SK-N-SH treated with all-trans-retinoic acid at 6 μM for 48 hours (cell line): Measurements from ENCODE around the gene CCDC158.

Experiments used
- ATAC-seq: fragments of 200-7000 bp; cut with Tn5 transposase; 3 replicates; pipeline ENCODE4 v1.9.1; 2020; ENCODE audit warnings: mild to moderate bottlenecking, moderate library complexity
- ARNTL ChIP-seq: fragments of 450-650 bp; formaldehyde crosslinking; IDR thresholded peaks from 2 replicates; pipeline ENCODE4 v1.5.0; 2020; ENCODE audit warnings: low read depth, mild to moderate bottlenecking, moderate library complexity, borderline replicate concordance
- BACH2 ChIP-seq: fragments of 250-450 bp; sonication (Bioruptor Pico); IDR thresholded peaks from 2 replicates; pipeline ENCODE4 v1.9.0; 2021; ENCODE audit warnings: mild to moderate bottlenecking, borderline replicate concordance
- CREB5 ChIP-seq: fragments of 250-450 bp; sonication (Bioruptor Pico); IDR thresholded peaks from 2 replicates; pipeline ENCODE4 v1.5.1; 2020; ENCODE audit warnings: low read depth, mild to moderate bottlenecking, moderate library complexity
- CSDC2 ChIP-seq: fragments of 250-450 bp; sonication (Bioruptor Pico); IDR thresholded peaks from 2 replicates; pipeline ENCODE4 v1.5.0; 2020; ENCODE audit warnings: mild to moderate bottlenecking, moderate library complexity
- CSRNP3 ChIP-seq: fragments of 250-450 bp; sonication (Bioruptor Pico); IDR thresholded peaks from 2 replicates; pipeline ENCODE4 v1.5.1; 2021; ENCODE audit warnings: mild to moderate bottlenecking, moderate library complexity
- GLIS3 ChIP-seq: fragments of 250-450 bp; sonication (Bioruptor Pico); IDR thresholded peaks from 2 replicates; pipeline ENCODE4 v1.5.0; 2020; ENCODE audit warnings: mild to moderate bottlenecking, moderate library complexity
- ISL1 ChIP-seq: fragments of 250-450 bp; sonication (Bioruptor Pico); IDR thresholded peaks from 2 replicates; pipeline ENCODE4 v2.1.2; 2022; ENCODE audit warnings: mild to moderate bottlenecking, moderate library complexity
- OSR1 ChIP-seq: fragments of 250-450 bp; sonication (Bioruptor Pico); IDR thresholded peaks from 2 replicates; pipeline ENCODE4 v1.8.0; 2022; ENCODE audit warnings: moderate library complexity, mild to moderate bottlenecking, inconsistent platforms
- PPARA ChIP-seq: fragments of 250-450 bp; sonication (Bioruptor Pico); IDR thresholded peaks from 2 replicates; pipeline ENCODE4 v1.5.0; 2020; ENCODE audit warnings: mild to moderate bottlenecking, borderline replicate concordance
- RARB ChIP-seq: fragments of 250-450 bp; sonication (Bioruptor Pico); IDR thresholded peaks from 2 replicates; pipeline ENCODE4 v1.8.0; 2021; ENCODE audit warnings: mild to moderate bottlenecking, moderate library complexity
- SNAI2 ChIP-seq: fragments of 250-450 bp; sonication (Bioruptor Pico); IDR thresholded peaks from 2 replicates; pipeline ENCODE4 v1.5.0; 2020; ENCODE audit warnings: mild to moderate bottlenecking, moderate library complexity
- TCF4 ChIP-seq: fragments of 250-450 bp; sonication (Bioruptor Pico); IDR thresholded peaks from 2 replicates; pipeline ENCODE4 v1.8.0; 2021; ENCODE audit warnings: mild to moderate bottlenecking, moderate library complexity, borderline replicate concordance
- TOX ChIP-seq: fragments of 250-450 bp; sonication (Bioruptor Pico); IDR thresholded peaks from 2 replicates; pipeline ENCODE4 v1.8.0; 2021; ENCODE audit warnings: mild to moderate bottlenecking, moderate library complexity, borderline replicate concordance
- TSHZ2 ChIP-seq: fragments of 250-450 bp; sonication (Bioruptor Pico); IDR thresholded peaks from 2 replicates; pipeline ENCODE4 v1.5.0; 2020; ENCODE audit warnings: mild to moderate bottlenecking, moderate library complexity
- ZC3H10 ChIP-seq: fragments of 250-450 bp; sonication (Bioruptor Pico); IDR thresholded peaks from 2 replicates; pipeline ENCODE4 v1.5.1; 2021; ENCODE audit warnings: mild to moderate bottlenecking, moderate library complexity
- ZFP3 ChIP-seq: fragments of 250-450 bp; sonication (Bioruptor Pico); IDR thresholded peaks from 2 replicates; pipeline ENCODE4 v1.5.0; 2020; ENCODE audit warnings: mild to moderate bottlenecking, moderate library complexity
- ZFP30 ChIP-seq: fragments of 450-650 bp; formaldehyde crosslinking; IDR thresholded peaks from 2 replicates; pipeline ENCODE4 v1.5.0; 2022; ENCODE audit warnings: mild to moderate bottlenecking, moderate library complexity
- ZNF565 ChIP-seq: fragments of 450-650 bp; formaldehyde crosslinking; conservative IDR thresholded peaks from 2 replicates; pipeline ENCODE4 v1.5.0; 2020; ENCODE audit warnings: low read depth, mild to moderate bottlenecking, moderate library complexity
- ZNF8 ChIP-seq: fragments of 450-650 bp; formaldehyde crosslinking; IDR thresholded peaks from 2 replicates; pipeline ENCODE4 v1.5.0; 2020; ENCODE audit warnings: mild to moderate bottlenecking, moderate library complexity
- TF ChIP-seq, protein P1 (sequence below): fragments of 250-450 bp; sonication (Bioruptor Pico); IDR thresholded peaks from 2 replicates; pipeline ENCODE4 v1.8.0; 2021; ENCODE audit warnings: low read depth, mild to moderate bottlenecking, moderate library complexity, borderline replicate concordance

The CCDC158 gene

GRCh38 chr4:76376534-76376933 lies 44.4 kb downstream of the CCDC158 start:
- TF ChIP-seq, protein P1, sequence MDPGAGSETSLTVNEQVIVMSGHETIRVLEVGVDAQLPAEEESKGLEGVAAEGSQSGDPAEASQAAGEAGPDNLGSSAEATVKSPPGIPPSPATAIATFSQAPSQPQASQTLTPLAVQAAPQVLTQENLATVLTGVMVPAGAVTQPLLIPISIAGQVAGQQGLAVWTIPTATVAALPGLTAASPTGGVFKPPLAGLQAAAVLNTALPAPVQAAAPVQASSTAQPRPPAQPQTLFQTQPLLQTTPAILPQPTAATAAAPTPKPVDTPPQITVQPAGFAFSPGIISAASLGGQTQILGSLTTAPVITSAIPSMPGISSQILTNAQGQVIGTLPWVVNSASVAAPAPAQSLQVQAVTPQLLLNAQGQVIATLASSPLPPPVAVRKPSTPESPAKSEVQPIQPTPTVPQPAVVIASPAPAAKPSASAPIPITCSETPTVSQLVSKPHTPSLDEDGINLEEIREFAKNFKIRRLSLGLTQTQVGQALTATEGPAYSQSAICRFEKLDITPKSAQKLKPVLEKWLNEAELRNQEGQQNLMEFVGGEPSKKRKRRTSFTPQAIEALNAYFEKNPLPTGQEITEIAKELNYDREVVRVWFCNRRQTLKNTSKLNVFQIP (CRISPR knock-in tag), result no peak
- TF ChIP-seq ZNF565 (CRISPR knock-in tag) (no peak), ISL1 (CRISPR knock-in tag) (no peak), ZFP3 (CRISPR knock-in tag) (no peak), ARNTL (CRISPR knock-in tag) (no peak), ZFP30 (CRISPR knock-in tag) (no peak), GLIS3 (CRISPR knock-in tag) (no peak)
- no peak for ATAC-seq

DNA sequence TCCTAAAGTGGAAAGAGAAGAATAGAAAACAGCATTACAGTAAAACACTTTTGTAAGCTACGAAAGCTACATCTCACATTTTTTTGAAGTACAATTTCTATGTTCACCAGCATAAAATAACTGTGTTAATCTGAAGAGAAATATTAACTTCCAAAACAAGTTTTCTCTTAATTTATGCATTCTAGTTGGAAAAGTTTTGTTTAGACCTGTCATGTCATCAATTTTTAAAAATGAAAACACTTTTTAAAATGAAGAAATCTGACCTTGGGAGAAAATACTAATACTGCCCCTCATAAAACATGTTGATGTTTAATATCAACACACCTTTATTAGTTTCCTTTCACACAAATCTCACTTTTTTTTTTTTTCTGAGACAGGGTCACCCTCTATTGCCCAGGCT lies 45.2 kb downstream of the CCDC158 start:
- TF ChIP-seq TCF4 (CRISPR knock-in tag), result no peak
- TF ChIP-seq TSHZ2 (CRISPR knock-in tag), result no peak
- no peak for TF ChIP-seq SNAI2 (CRISPR knock-in tag)
- no peak for ATAC-seq

- TF ChIP-seq BACH2 (CRISPR knock-in tag) (no peak), ZFP30 (CRISPR knock-in tag) (no peak), TSHZ2 (CRISPR knock-in tag) (no peak), CREB5 (no peak), ZC3H10 (CRISPR knock-in tag) (no peak), ARNTL (CRISPR knock-in tag) (no peak), SNAI2 (CRISPR knock-in tag) (no peak), ISL1 (CRISPR knock-in tag) (no peak), ZNF8 (CRISPR knock-in tag) (no peak), TOX (CRISPR knock-in tag) (no peak), ZFP3 (CRISPR knock-in tag) (no peak), OSR1 (CRISPR knock-in tag) (no peak), RARB (no peak), ZNF565 (CRISPR knock-in tag) (no peak), TCF4 (CRISPR knock-in tag) (no peak), PPARA (CRISPR knock-in tag) (no peak), GLIS3 (CRISPR knock-in tag) (no peak), CSDC2 (CRISPR knock-in tag) (no peak), CSRNP3 (CRISPR knock-in tag) (no peak)
- TF ChIP-seq, protein P1 (CRISPR knock-in tag), result no peak
- ATAC-seq, result peak; percentile 71
Observed at GRCh38 chr4:76374798-76375197, 46.1 kb downstream of the CCDC158 start.
